ENCODE data around the gene KIF4A. TPM values are rescaled to one million over a fixed set of nuclear protein-coding genes. Genes with fewer than 3 reads are reported as not detected.
"Not testable (repeated sequence)": the region's sequence is repeated elsewhere in the genome, so short reads cannot be mapped to it uniquely, and the experiment has no call there.

KIF4A gene
- total and polyA plus RNA-seq, 7 experiments from 2014 or later, result 0.20 to 26.5 (median 0.21) TPM; not detected in 3

GRCh38 chrX:70322784-70323183, 32.9 kb downstream of the KIF4A start:
- H3K9me3 ChIP-seq (ENCODE audit: control insufficient read depth in 2 of 3, low read length in 3 of 3), result no peaks in the 10 kb centered on the region
- no peaks in the 10 kb centered on the region for H3K27me3 ChIP-seq (ENCODE audit: control insufficient read depth in 2 of 2, insufficient read depth in 2 of 2, low read length in 2 of 2)
- no peak for DNase-seq
- Mint-ChIP-seq H3K9me3 (no peaks in the 10 kb centered on the region), H3K4me1 (peaks cover 0 to 4% (median 0%) of the 10 kb centered on the region in 7 donors), H3K27ac (no peak overlapping the region), H3K36me3 (peaks cover 0 to 7% (median 0%) of the 10 kb centered on the region in 5 donors), H3K4me3 (no peak overlapping the region), H3K27me3 (no peaks in the 10 kb centered on the region)
- POLR2A ChIA-PET, result no interaction called here
- H3K4me1 ChIP-seq (ENCODE audit: control insufficient read depth in 2 of 2, insufficient read depth in 2 of 2, low read length in 2 of 2), result no peaks in the 10 kb centered on the region
- CTCF ChIA-PET, result no interaction called here
- intact Hi-C loops (cut with micrococcal nuclease), result no loop called here
- H3K27ac ChIP-seq (ENCODE audit: low read depth, low read length), result no peak overlapping the region
- H3K4me3 ChIP-seq (ENCODE audit: low read length), result no peak overlapping the region
- H3K36me3 ChIP-seq (ENCODE audit: control insufficient read depth in 2 of 3, insufficient read depth in 3 of 3, low read length in 3 of 3), result no peaks in the 10 kb centered on the region
- ATAC-seq, result no peak

- H3K4me1 ChIP-seq (ENCODE audit: control insufficient read depth in 2 of 2, insufficient read depth in 2 of 2, low read length in 2 of 2); POLR2A ChIA-PET; DNase-seq; H3K9me3 ChIP-seq (ENCODE audit: control insufficient read depth in 2 of 3, low read length in 3 of 3); H3K36me3 Mint-ChIP-seq; H3K9me3 Mint-ChIP-seq; H3K4me1 Mint-ChIP-seq; ATAC-seq; intact Hi-C loops (cut with micrococcal nuclease); H3K27me3 ChIP-seq (ENCODE audit: control insufficient read depth in 2 of 2, insufficient read depth in 2 of 2, low read length in 2 of 2); H3K27ac Mint-ChIP-seq; CTCF ChIA-PET; H3K36me3 ChIP-seq (ENCODE audit: control insufficient read depth in 2 of 3, insufficient read depth in 3 of 3, low read length in 3 of 3); H3K4me3 Mint-ChIP-seq; H3K27ac ChIP-seq (ENCODE audit: low read depth, low read length); H3K4me3 ChIP-seq (ENCODE audit: low read length); H3K27me3 Mint-ChIP-seq: not testable (repeated sequence)
Observed at GRCh38 chrX:70323628-70324027, 33.7 kb downstream of the KIF4A start.

GRCh38 chrX:70324326-70324725, 34.4 kb downstream of the KIF4A start:
- DNase-seq, result no peak
- Mint-ChIP-seq H3K9me3 (no peaks in the 10 kb centered on the region), H3K4me3 (no peak overlapping the region), H3K27me3 (no peaks in the 10 kb centered on the region), H3K4me1 (peaks cover 0 to 4% (median 0%) of the 10 kb centered on the region in 7 donors), H3K36me3 (peaks cover 0 to 9% (median 0%) of the 10 kb centered on the region in 5 donors), H3K27ac (no peak overlapping the region)
- Histone ChIP-seq H3K4me3 (ENCODE audit: low read length) (no peak overlapping the region), H3K36me3 (ENCODE audit: control insufficient read depth in 2 of 3, insufficient read depth in 3 of 3, low read length in 3 of 3) (no peaks in the 10 kb centered on the region), H3K27me3 (ENCODE audit: control insufficient read depth in 2 of 2, insufficient read depth in 2 of 2, low read length in 2 of 2) (no peaks in the 10 kb centered on the region), H3K4me1 (ENCODE audit: control insufficient read depth in 2 of 2, insufficient read depth in 2 of 2, low read length in 2 of 2) (no peaks in the 10 kb centered on the region), H3K27ac (ENCODE audit: low read depth, low read length) (no peak overlapping the region), H3K9me3 (ENCODE audit: control insufficient read depth in 2 of 3, low read length in 3 of 3) (no peaks in the 10 kb centered on the region)
- intact Hi-C loops (cut with micrococcal nuclease), result no loop called here
- CTCF ChIA-PET, result no interaction called here
- POLR2A ChIA-PET, result no interaction called here
- no peak for ATAC-seq

GRCh38 chrX:70331161-70331560, 41.3 kb downstream of the KIF4A start:
- intact Hi-C loops (cut with micrococcal nuclease), result no loop called here
- H3K36me3 ChIP-seq (ENCODE audit: control insufficient read depth in 2 of 3, insufficient read depth in 3 of 3, low read length in 3 of 3), result no peaks in the 10 kb centered on the region
- H3K27me3 ChIP-seq (ENCODE audit: control insufficient read depth in 2 of 2, insufficient read depth in 2 of 2, low read length in 2 of 2), result no peaks in the 10 kb centered on the region
- DNase-seq (no peak), ATAC-seq (no peak)
- H3K9me3 Mint-ChIP-seq, result no peaks in the 10 kb centered on the region
- H3K27me3 Mint-ChIP-seq, result no peaks in the 10 kb centered on the region
- no peaks in the 10 kb centered on the region for H3K9me3 ChIP-seq (ENCODE audit: control insufficient read depth in 2 of 3, low read length in 3 of 3)
- H3K27ac Mint-ChIP-seq, result no peak overlapping the region
- no peaks in the 10 kb centered on the region for H3K4me1 ChIP-seq (ENCODE audit: control insufficient read depth in 2 of 2, insufficient read depth in 2 of 2, low read length in 2 of 2)
- H3K4me3 ChIP-seq (ENCODE audit: low read length), result no peak overlapping the region
- H3K4me1 Mint-ChIP-seq, result peaks cover 0 to 9% (median 0%) of the 10 kb centered on the region in 7 donors
- POLR2A ChIA-PET, result interaction anchor here (0.6 kb wide), 1 partner anchor 24 kb away, joined by 3 read pairs; no protein-coding TSS in a partner anchor
- H3K27ac ChIP-seq (ENCODE audit: low read depth, low read length), result no peak overlapping the region
- no peak overlapping the region for H3K4me3 Mint-ChIP-seq
- CTCF ChIA-PET, result no interaction called here
- peaks cover 0 to 32% (median 0%) of the 10 kb centered on the region in 5 donors for H3K36me3 Mint-ChIP-seq

GRCh38 chrX:70332600-70332999, 42.7 kb downstream of the KIF4A start:
- H3K4me1 Mint-ChIP-seq, result peaks cover 0 to 13% (median 0%) of the 10 kb centered on the region in 7 donors
- H3K4me1 ChIP-seq (ENCODE audit: control insufficient read depth in 2 of 2, insufficient read depth in 2 of 2, low read length in 2 of 2), result no peaks in the 10 kb centered on the region
- H3K4me3 ChIP-seq (ENCODE audit: low read length), result no peak overlapping the region
- POLR2A ChIA-PET, result no interaction called here
- intact Hi-C loops (cut with micrococcal nuclease), result no loop called here
- DNase-seq (no peak), ATAC-seq (no peak)
- CTCF ChIA-PET, result no interaction called here
- H3K27ac ChIP-seq (ENCODE audit: low read depth, low read length), result no peak overlapping the region
- H3K27me3 Mint-ChIP-seq, result no peaks in the 10 kb centered on the region
- no peaks in the 10 kb centered on the region for H3K9me3 Mint-ChIP-seq
- no peak overlapping the region for H3K4me3 Mint-ChIP-seq
- no peaks in the 10 kb centered on the region for H3K9me3 ChIP-seq (ENCODE audit: control insufficient read depth in 2 of 3, low read length in 3 of 3)
- no peaks in the 10 kb centered on the region for H3K36me3 ChIP-seq (ENCODE audit: control insufficient read depth in 2 of 3, insufficient read depth in 3 of 3, low read length in 3 of 3)
- no peaks in the 10 kb centered on the region for H3K27me3 ChIP-seq (ENCODE audit: control insufficient read depth in 2 of 2, insufficient read depth in 2 of 2, low read length in 2 of 2)
- no peak overlapping the region for H3K27ac Mint-ChIP-seq
- H3K36me3 Mint-ChIP-seq, result peaks cover 0 to 31% (median 0%) of the 10 kb centered on the region in 5 donors

- H3K4me1 ChIP-seq (ENCODE audit: control insufficient read depth in 2 of 2, insufficient read depth in 2 of 2, low read length in 2 of 2), result no peaks in the 10 kb centered on the region
- Mint-ChIP-seq H3K36me3 (peaks cover 0 to 27% (median 0%) of the 10 kb centered on the region in 5 donors), H3K4me1 (peaks cover 0 to 15% (median 0%) of the 10 kb centered on the region in 7 donors), H3K27ac (peak overlapping the region in 1 of 9 donors; percentile 51), H3K27me3 (no peaks in the 10 kb centered on the region), H3K4me3 (peak overlapping the region in 1 of 10 donors; percentile 39), H3K9me3 (no peaks in the 10 kb centered on the region)
- ChIA-PET POLR2A (no interaction called here), CTCF (no interaction called here)
- no peaks in the 10 kb centered on the region for H3K27me3 ChIP-seq (ENCODE audit: control insufficient read depth in 2 of 2, insufficient read depth in 2 of 2, low read length in 2 of 2)
- no peaks in the 10 kb centered on the region for H3K9me3 ChIP-seq (ENCODE audit: control insufficient read depth in 2 of 3, low read length in 3 of 3)
- H3K4me3 ChIP-seq (ENCODE audit: low read length), result no peak overlapping the region
- DNase-seq, result no peak
- H3K27ac ChIP-seq (ENCODE audit: low read depth, low read length), result no peak overlapping the region
- intact Hi-C loops (cut with micrococcal nuclease), result loop anchor here in 1 of 2 donors (2.0 kb wide), 1 partner anchor 46 kb away; the partner anchor contains the start of gene KIF4A
- no peaks in the 10 kb centered on the region for H3K36me3 ChIP-seq (ENCODE audit: control insufficient read depth in 2 of 3, insufficient read depth in 3 of 3, low read length in 3 of 3)
- no peak for ATAC-seq
Observed at GRCh38 chrX:70336767-70337166, 46.9 kb downstream of the KIF4A start.

- no peak overlapping the region for H3K4me3 Mint-ChIP-seq
- POLR2A ChIA-PET, result no interaction called here
- H3K27me3 ChIP-seq (ENCODE audit: control insufficient read depth in 2 of 2, insufficient read depth in 2 of 2, low read length in 2 of 2), result no peaks in the 10 kb centered on the region
- H3K36me3 ChIP-seq (ENCODE audit: control insufficient read depth in 2 of 3, insufficient read depth in 3 of 3, low read length in 3 of 3), result no peaks in the 10 kb centered on the region
- H3K36me3 Mint-ChIP-seq, result peaks cover 0 to 23% (median 0%) of the 10 kb centered on the region in 5 donors
- no peaks in the 10 kb centered on the region for H3K27me3 Mint-ChIP-seq
- ATAC-seq (no peak), DNase-seq (no peak)
- H3K4me1 Mint-ChIP-seq, result peaks cover 0 to 15% (median 0%) of the 10 kb centered on the region in 7 donors
- H3K4me3 ChIP-seq (ENCODE audit: low read length), result no peak overlapping the region
- intact Hi-C loops (cut with micrococcal nuclease), result no loop called here
- no peaks in the 10 kb centered on the region for H3K9me3 ChIP-seq (ENCODE audit: control insufficient read depth in 2 of 3, low read length in 3 of 3)
- H3K9me3 Mint-ChIP-seq, result no peaks in the 10 kb centered on the region
- no peak overlapping the region for H3K27ac Mint-ChIP-seq
- no peaks in the 10 kb centered on the region for H3K4me1 ChIP-seq (ENCODE audit: control insufficient read depth in 2 of 2, insufficient read depth in 2 of 2, low read length in 2 of 2)
- no peak overlapping the region for H3K27ac ChIP-seq (ENCODE audit: low read depth, low read length)
- CTCF ChIA-PET, result no interaction called here
Observed at GRCh38 chrX:70338290-70338689, 48.4 kb downstream of the KIF4A start.

All from naive thymus-derived CD4-positive, alpha-beta T cell (primary cell).